ENCODE measurements around the gene RBM47. TPM values are rescaled to one million over a fixed set of nuclear protein-coding genes. Genes with fewer than 3 reads are reported as not detected.

The RBM47 gene
- total RNA-seq, 1 donor: 2.2 TPM

GRCh38 chr4:40530961-40531635 lies 98.6 kb downstream of the RBM47 start:
- no peak for TF ChIP-seq CTCF (IDR thresholded peaks at IDR 0.05; ENCODE audit: extremely low read depth, low read depth, low read length)
- Histone ChIP-seq H3K4me3 (ENCODE audit: insufficient read depth, low read length) (no peak overlapping the region), H3K79me2 (ENCODE audit: insufficient read depth, low read length) (no peaks in the 10 kb centered on the region), H3K4me2 (ENCODE audit: insufficient read depth, low read length) (no peak overlapping the region), H3K4me1 (ENCODE audit: insufficient read depth, low read length) (peaks cover 5% of the 10 kb centered on the region), H4K20me1 (ENCODE audit: insufficient read depth, low read length) (no peaks in the 10 kb centered on the region), H3K27ac (ENCODE audit: low read depth, low read length) (no peak overlapping the region), H3K9me3 (ENCODE audit: low read depth, low read length) (no peaks in the 10 kb centered on the region), H2AFZ (ENCODE audit: low read length) (no peak overlapping the region), H3K27me3 (ENCODE audit: insufficient read depth, low read length) (no peaks in the 10 kb centered on the region), H3K36me3 (ENCODE audit: insufficient read depth, low read length) (no peaks in the 10 kb centered on the region)
- no peak for DNase-seq (ENCODE audit: insufficient read length, low spot score, missing footprints)

GRCh38 chr4:40526741-40527140 lies 102.9 kb downstream of the RBM47 start:
- Histone ChIP-seq H3K27me3 (ENCODE audit: insufficient read depth, low read length) (no peaks in the 10 kb centered on the region), H3K79me2 (ENCODE audit: insufficient read depth, low read length) (no peaks in the 10 kb centered on the region), H3K9me3 (ENCODE audit: low read depth, low read length) (no peaks in the 10 kb centered on the region), H3K36me3 (ENCODE audit: insufficient read depth, low read length) (no peaks in the 10 kb centered on the region), H3K4me3 (ENCODE audit: insufficient read depth, low read length) (no peak overlapping the region), H2AFZ (ENCODE audit: low read length) (no peak overlapping the region), H3K4me1 (ENCODE audit: insufficient read depth, low read length) (peaks cover 13% of the 10 kb centered on the region), H4K20me1 (ENCODE audit: insufficient read depth, low read length) (no peaks in the 10 kb centered on the region), H3K4me2 (ENCODE audit: insufficient read depth, low read length) (no peak overlapping the region), H3K27ac (ENCODE audit: low read depth, low read length) (peak overlapping the region; percentile 73)
- DNase-seq (ENCODE audit: insufficient read length, low spot score, missing footprints): no peak
- TF ChIP-seq CTCF (IDR thresholded peaks at IDR 0.05; ENCODE audit: extremely low read depth, low read depth, low read length): no peak

- TF ChIP-seq CTCF (IDR thresholded peaks at IDR 0.05; ENCODE audit: extremely low read depth, low read depth, low read length): no peak
- Histone ChIP-seq H3K4me1 (ENCODE audit: insufficient read depth, low read length) (peaks cover 13% of the 10 kb centered on the region), H3K79me2 (ENCODE audit: insufficient read depth, low read length) (no peaks in the 10 kb centered on the region), H3K4me2 (ENCODE audit: insufficient read depth, low read length) (peak overlapping the region; percentile 36), H2AFZ (ENCODE audit: low read length) (peak overlapping the region; percentile 68), H3K27me3 (ENCODE audit: insufficient read depth, low read length) (no peaks in the 10 kb centered on the region), H3K36me3 (ENCODE audit: insufficient read depth, low read length) (no peaks in the 10 kb centered on the region), H4K20me1 (ENCODE audit: insufficient read depth, low read length) (no peaks in the 10 kb centered on the region), H3K27ac (ENCODE audit: low read depth, low read length) (peak overlapping the region; percentile 73), H3K9me3 (ENCODE audit: low read depth, low read length) (no peaks in the 10 kb centered on the region), H3K4me3 (ENCODE audit: insufficient read depth, low read length) (no peak overlapping the region)
- DNase-seq (ENCODE audit: insufficient read length, low spot score, missing footprints): peak; percentile 68
Observed at GRCh38 chr4:40525752-40526598, 103.7 kb downstream of the RBM47 start.
